Neural progenitor cell (in vitro differentiated cells): ENCODE measurements around the gene ADAM22. TPM values are rescaled to one million over a fixed set of nuclear protein-coding genes. Genes with fewer than 3 reads are reported as not detected.

Experiments
- DNase-seq: peaks from one replicate; pipeline ENCODE4 v3.0.0-alpha.2; 2016; ENCODE audit warnings: low spot score
- H2AFZ ChIP-seq: fragments of 200-600 bp; sonication (generic); replicated peaks from 2 replicates; pipeline ENCODE4 v1.6.1; 2016; ENCODE audit warnings: antibody characterized with exemption
- H3F3A ChIP-seq: fragments of 200-600 bp; sonication (generic); 2 replicates; pipeline ENCODE4 v1.6.1; 2016; ENCODE audit warnings: antibody characterized with exemption, low read depth
- H3K27ac ChIP-seq: fragments of 200-600 bp; sonication (generic); 2 replicates; pipeline ENCODE4 v1.5.1; 2016; ENCODE audit warnings: mild to moderate bottlenecking
- H3K27me3 ChIP-seq: fragments of 200-600 bp; sonication (generic); 2 replicates; pipeline ENCODE4 v1.6.1; 2016; ENCODE audit warnings: mild to moderate bottlenecking, moderate library complexity
- H3K36me3 ChIP-seq: fragments of 200-600 bp; sonication (generic); 2 replicates; pipeline ENCODE4 v1.5.1; 2016
- H3K4me1 ChIP-seq: fragments of 200-600 bp; sonication (generic); 2 replicates; pipeline ENCODE4 v1.6.1; 2016; ENCODE audit warnings: mixed run types
- H3K4me2 ChIP-seq: fragments of 200-600 bp; sonication (generic); 2 replicates; pipeline ENCODE4 v1.6.1; 2016
- H3K4me3 ChIP-seq: fragments of 200-600 bp; sonication (generic); 2 replicates; pipeline ENCODE4 v1.5.1; 2016
- H3K79me2 ChIP-seq: fragments of 200-600 bp; sonication (generic); 2 replicates; pipeline ENCODE4 v1.6.1; 2016; ENCODE audit warnings: low read depth
- H3K9ac ChIP-seq: fragments of 200-600 bp; sonication (generic); 2 replicates; pipeline ENCODE4 v1.6.1; 2016
- H3K9me3 ChIP-seq: fragments of 200-600 bp; sonication (generic); 2 replicates; pipeline ENCODE4 v1.5.1; 2016; ENCODE audit warnings: low read depth
- H4K20me1 ChIP-seq: fragments of 200-600 bp; sonication (generic); 2 replicates; pipeline ENCODE4 v1.6.1; 2016; ENCODE audit warnings: low read depth
- H3K27ac Mint-ChIP-seq: 3 replicates; pipeline ENCODE4 v1.8.0; 2021; ENCODE audit warnings: mixed read lengths
- H3K27me3 Mint-ChIP-seq: 2 replicates; pipeline ENCODE4 v1.8.0; 2022; ENCODE audit warnings: low read depth, mild to moderate bottlenecking, inconsistent platforms, moderate library complexity, mixed read lengths; ENCODE audit not compliant: insufficient read depth
- H3K36me3 Mint-ChIP-seq: 3 replicates; pipeline ENCODE4 v1.8.0; 2021; ENCODE audit warnings: mixed read lengths
- H3K4me1 Mint-ChIP-seq: 3 replicates; pipeline ENCODE4 v1.8.0; 2021; ENCODE audit warnings: mixed read lengths
- H3K4me3 Mint-ChIP-seq: 3 replicates; pipeline ENCODE4 v1.8.0; 2021; ENCODE audit warnings: mild to moderate bottlenecking, moderate library complexity, mixed read lengths
- H3K9me3 Mint-ChIP-seq: 3 replicates; pipeline ENCODE4 v1.8.0; 2020; ENCODE audit warnings: mixed read lengths
- EZH2 ChIP-seq: fragments of 200-600 bp; sonication (generic); IDR thresholded peaks from 2 replicates; pipeline ENCODE4 v1.6.1; 2017; ENCODE audit warnings: antibody characterized with exemption, mild to moderate bottlenecking, moderate library complexity
- EZH2phosphoT487 ChIP-seq: fragments of 200-600 bp; sonication (generic); IDR thresholded peaks from 2 replicates; pipeline ENCODE4 v1.6.1; 2017; ENCODE audit warnings: antibody characterized with exemption
- total RNA-seq: library from RNA; depleted of rRNA; stranded (reverse); fragments of >200 nt; gene quantifications from 2 replicates; pipeline ENCODE4 v1.2.3, GENCODE V29; 2015; ENCODE audit warnings: low replicate concordance
- TF ChIP-seq, protein P1 (sequence below): fragments of 200-600 bp; sonication (generic); IDR thresholded peaks from 2 replicates; pipeline ENCODE4 v1.5.1; 2017; ENCODE audit warnings: antibody characterized with exemption, mild to moderate bottlenecking

ADAM22 gene
- total RNA-seq, 1 donor from 2014 or later: 13.7 TPM

DNA sequence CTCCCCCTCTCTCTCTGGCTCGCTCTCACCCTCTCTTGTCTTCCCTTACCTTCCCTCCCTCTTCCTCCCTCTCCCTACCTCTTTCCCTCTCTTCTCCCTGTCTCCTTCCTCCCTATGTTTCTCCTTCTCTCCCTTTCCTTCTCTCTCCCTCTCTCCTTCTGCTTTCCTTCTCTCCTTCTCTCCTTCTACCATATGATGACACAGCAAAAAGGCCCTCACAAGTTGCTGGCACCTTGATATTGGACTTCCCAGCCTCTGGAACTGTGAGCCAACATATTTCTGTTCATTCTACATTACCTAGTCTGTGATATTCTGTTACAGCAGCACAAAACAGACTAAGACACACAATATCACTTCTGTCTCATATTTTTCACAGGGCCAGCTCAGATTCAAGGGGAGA, 135.0 kb downstream of the ADAM22 start:
- Mint-ChIP-seq H3K27ac (no peak overlapping the region), H3K4me1 (no peaks in the 10 kb centered on the region), H3K4me3 (no peak overlapping the region), H3K27me3 (no peaks in the 10 kb centered on the region), H3K36me3 (no peaks in the 10 kb centered on the region), H3K9me3 (no peaks in the 10 kb centered on the region)
- H3K9ac ChIP-seq: no peak overlapping the region
- H3K4me1 ChIP-seq: no peaks in the 10 kb centered on the region
- H3K9me3 ChIP-seq: no peaks in the 10 kb centered on the region
- H3K79me2 ChIP-seq: no peaks in the 10 kb centered on the region
- no peaks in the 10 kb centered on the region for H4K20me1 ChIP-seq
- DNase-seq: no peak
- no peak overlapping the region for H3K27ac ChIP-seq
- H3K4me2 ChIP-seq: no peak overlapping the region
- H3F3A ChIP-seq: no peaks in the 10 kb centered on the region
- TF ChIP-seq EZH2phosphoT487 (no peak), EZH2 (no peak)
- TF ChIP-seq, protein P1, sequence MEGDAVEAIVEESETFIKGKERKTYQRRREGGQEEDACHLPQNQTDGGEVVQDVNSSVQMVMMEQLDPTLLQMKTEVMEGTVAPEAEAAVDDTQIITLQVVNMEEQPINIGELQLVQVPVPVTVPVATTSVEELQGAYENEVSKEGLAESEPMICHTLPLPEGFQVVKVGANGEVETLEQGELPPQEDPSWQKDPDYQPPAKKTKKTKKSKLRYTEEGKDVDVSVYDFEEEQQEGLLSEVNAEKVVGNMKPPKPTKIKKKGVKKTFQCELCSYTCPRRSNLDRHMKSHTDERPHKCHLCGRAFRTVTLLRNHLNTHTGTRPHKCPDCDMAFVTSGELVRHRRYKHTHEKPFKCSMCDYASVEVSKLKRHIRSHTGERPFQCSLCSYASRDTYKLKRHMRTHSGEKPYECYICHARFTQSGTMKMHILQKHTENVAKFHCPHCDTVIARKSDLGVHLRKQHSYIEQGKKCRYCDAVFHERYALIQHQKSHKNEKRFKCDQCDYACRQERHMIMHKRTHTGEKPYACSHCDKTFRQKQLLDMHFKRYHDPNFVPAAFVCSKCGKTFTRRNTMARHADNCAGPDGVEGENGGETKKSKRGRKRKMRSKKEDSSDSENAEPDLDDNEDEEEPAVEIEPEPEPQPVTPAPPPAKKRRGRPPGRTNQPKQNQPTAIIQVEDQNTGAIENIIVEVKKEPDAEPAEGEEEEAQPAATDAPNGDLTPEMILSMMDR: no peak
- H3K4me3 ChIP-seq: no peak overlapping the region
- H2AFZ ChIP-seq: no peak overlapping the region
- no peaks in the 10 kb centered on the region for H3K36me3 ChIP-seq
- H3K27me3 ChIP-seq: no peaks in the 10 kb centered on the region

DNA sequence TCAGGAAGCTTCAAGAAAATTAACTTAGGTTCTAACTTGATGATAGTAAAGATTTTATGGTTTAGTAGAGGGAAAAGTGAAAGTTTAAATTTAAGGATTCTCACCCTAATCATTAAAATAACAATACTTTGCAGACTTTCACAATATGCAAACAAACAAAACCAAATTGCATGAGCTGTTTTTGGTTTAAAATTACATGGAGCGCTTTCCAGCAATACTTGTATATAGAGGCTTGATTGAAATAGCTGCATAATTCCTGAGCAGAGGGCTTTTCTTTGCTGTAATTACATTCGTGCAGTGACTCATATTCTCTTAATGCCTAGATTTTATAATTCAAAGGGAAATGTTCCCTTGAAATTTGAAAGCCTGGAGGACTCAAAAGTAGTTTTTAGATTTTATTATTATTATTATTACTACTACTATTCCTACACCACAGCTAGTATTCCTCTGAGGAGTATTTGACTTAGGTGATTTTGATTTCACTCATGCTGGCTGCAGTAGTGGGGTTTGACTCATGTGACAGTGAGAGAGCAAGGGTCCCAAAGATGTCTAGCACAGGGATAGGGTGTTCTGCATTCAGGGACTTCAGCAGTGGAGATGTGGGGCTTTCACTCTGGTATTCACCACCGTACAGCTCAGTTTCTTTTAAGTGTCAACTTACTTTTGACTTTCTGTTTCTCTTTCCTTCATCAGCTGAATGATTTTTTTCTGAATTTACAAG, 138.1 kb downstream of the ADAM22 start:
- Histone ChIP-seq H3F3A (no peaks in the 10 kb centered on the region), H3K27ac (no peak overlapping the region), H3K4me2 (no peak overlapping the region), H3K79me2 (no peaks in the 10 kb centered on the region), H2AFZ (no peak overlapping the region), H3K27me3 (no peaks in the 10 kb centered on the region), H3K36me3 (no peaks in the 10 kb centered on the region), H3K9me3 (no peaks in the 10 kb centered on the region), H3K4me3 (no peak overlapping the region), H3K9ac (no peak overlapping the region), H3K4me1 (no peaks in the 10 kb centered on the region), H4K20me1 (no peaks in the 10 kb centered on the region)
- H3K4me1 Mint-ChIP-seq: no peaks in the 10 kb centered on the region
- H3K27ac Mint-ChIP-seq: no peak overlapping the region
- TF ChIP-seq, protein P1: no peak
- TF ChIP-seq EZH2phosphoT487 (no peak), EZH2 (no peak)
- H3K4me3 Mint-ChIP-seq: no peak overlapping the region
- peaks cover 2% of the 10 kb centered on the region for H3K36me3 Mint-ChIP-seq
- no peak for DNase-seq
- H3K9me3 Mint-ChIP-seq: no peaks in the 10 kb centered on the region
- no peaks in the 10 kb centered on the region for H3K27me3 Mint-ChIP-seq

DNA sequence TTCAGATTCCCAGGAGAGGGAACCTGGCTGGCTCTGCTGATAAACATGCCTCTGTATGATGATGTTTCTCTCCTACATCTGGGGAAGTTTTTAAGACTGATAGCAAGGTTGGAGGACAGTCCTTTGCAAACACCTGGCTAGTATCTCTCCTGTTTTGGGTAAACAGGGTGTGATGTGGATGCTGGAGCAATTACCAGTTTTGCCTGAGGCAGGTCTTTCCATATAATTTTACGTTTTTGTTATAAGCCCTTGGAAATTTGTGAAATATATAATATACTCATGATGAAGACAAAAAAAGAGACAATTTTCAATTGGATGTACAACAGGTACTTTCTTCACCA, 138.6 kb downstream of the ADAM22 start:
- peaks cover 2% of the 10 kb centered on the region for H3K9me3 Mint-ChIP-seq
- no peak for TF ChIP-seq EZH2phosphoT487
- TF ChIP-seq, protein P1: no peak
- TF ChIP-seq EZH2: no peak

More for the DNA sequence above, 138.6 kb downstream of the ADAM22 start:
- Histone ChIP-seq H2AFZ (no peak overlapping the region), H3K27me3 (no peaks in the 10 kb centered on the region), H3K9me3 (no peaks in the 10 kb centered on the region), H3F3A (no peaks in the 10 kb centered on the region), H3K9ac (no peak overlapping the region), H4K20me1 (no peaks in the 10 kb centered on the region), H3K4me3 (no peak overlapping the region), H3K4me1 (no peaks in the 10 kb centered on the region), H3K36me3 (no peaks in the 10 kb centered on the region), H3K27ac (no peak overlapping the region), H3K4me2 (no peak overlapping the region), H3K79me2 (no peaks in the 10 kb centered on the region)
- Mint-ChIP-seq H3K4me3 (no peak overlapping the region), H3K27me3 (no peaks in the 10 kb centered on the region), H3K4me1 (no peaks in the 10 kb centered on the region), H3K27ac (no peak overlapping the region), H3K36me3 (peaks cover 2% of the 10 kb centered on the region)
- no peak for DNase-seq
